NT2/D1 (cell line): ENCODE data around the gene LDB3.

Source experiments
- DNase-seq: peaks from one replicate; pipeline ENCODE4 v3.0.0-alpha.2; 2011; ENCODE audit warnings: low read depth, low spot score
- H3K27me3 ChIP-seq: 2 replicates; pipeline ENCODE4 v1.6.0; 2011; ENCODE audit warnings: mild to moderate bottlenecking; ENCODE audit not compliant: insufficient read length, insufficient read depth
- H3K36me3 ChIP-seq: 2 replicates; pipeline ENCODE4 v1.6.1; 2011; ENCODE audit warnings: mild to moderate bottlenecking, low read length, mixed read lengths; ENCODE audit not compliant: insufficient read depth, insufficient read length
- H3K4me1 ChIP-seq: 2 replicates; pipeline ENCODE4 v1.5.1; 2011; ENCODE audit not compliant: insufficient read depth, insufficient read length
- H3K4me3 ChIP-seq: 2 replicates; pipeline ENCODE4 v1.5.1; 2011; ENCODE audit warnings: low read depth; ENCODE audit not compliant: insufficient read length
- H3K9ac ChIP-seq: 2 replicates; pipeline ENCODE4 v1.6.0; 2011; ENCODE audit warnings: low read depth; ENCODE audit not compliant: insufficient read length
- H3K9me3 ChIP-seq: 2 replicates; pipeline ENCODE4 v1.5.1; 2011; ENCODE audit warnings: mild to moderate bottlenecking, low read length; ENCODE audit not compliant: insufficient read depth
- SUZ12 ChIP-seq: IDR thresholded peaks from 2 replicates; pipeline ENCODE4 v1.6.1; 2011; ENCODE audit not compliant: insufficient read length, insufficient read depth; ENCODE audit errors: extremely low read depth
- YY1 ChIP-seq: IDR thresholded peaks from 2 replicates; pipeline ENCODE4 v1.6.1; 2011; ENCODE audit not compliant: insufficient read length, insufficient read depth
- ZNF274 ChIP-seq: IDR thresholded peaks from 2 replicates; pipeline ENCODE4 v1.6.1; 2011; ENCODE audit warnings: mild to moderate bottlenecking, low read depth, low read length

Gene LDB3

DNA sequence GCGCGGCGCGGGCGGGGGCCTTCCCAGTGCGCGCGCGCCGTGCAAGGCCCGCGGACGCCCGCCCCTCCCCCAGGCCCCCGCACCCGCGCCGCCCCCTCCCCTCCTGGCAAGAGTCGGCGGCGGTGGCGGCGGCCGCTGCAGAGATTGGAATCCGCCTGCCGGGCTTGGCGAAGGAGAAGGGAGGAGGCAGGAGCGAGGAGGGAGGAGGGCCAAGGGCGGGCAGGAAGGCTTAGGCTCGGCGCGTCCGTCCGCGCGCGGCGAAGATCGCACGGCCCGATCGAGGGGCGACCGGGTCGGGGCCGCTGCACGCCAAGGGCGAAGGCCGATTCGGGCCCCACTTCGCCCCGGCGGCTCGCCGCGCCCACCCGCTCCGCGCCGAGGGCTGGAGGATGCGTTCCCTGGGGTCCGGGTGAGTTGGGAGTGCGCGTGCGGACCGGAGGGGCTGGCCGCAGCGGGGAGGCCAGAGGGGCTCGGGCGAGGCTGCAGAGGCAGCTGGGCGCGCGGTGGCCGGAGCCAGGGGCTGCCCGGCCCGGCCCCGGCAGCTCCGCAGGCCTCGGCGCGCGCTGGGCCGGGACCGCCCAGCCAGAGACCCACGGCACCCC is 88.3 kb downstream of the LDB3 start, which contains the start of gene BMPR1A:
Gene BMPR1A (plus strand): TSS at position 109 of the 602 bp plus-strand sequence. CDS start 119,400 bp downstream, outside the sequence.
- no peak for DNase-seq
- H3K9ac ChIP-seq, result peak within 1 kb of the TSS; percentile 96
- peak within 1 kb of the TSS; percentile 81 for H3K4me3 ChIP-seq
- no peaks in the 10 kb centered on the region for H3K27me3 ChIP-seq
- peaks cover 11% of the 10 kb centered on the region for H3K36me3 ChIP-seq
- TF ChIP-seq SUZ12 (no peak), YY1 (no peak), ZNF274 (no peak)
- H3K9me3 ChIP-seq, result no peaks in the 10 kb centered on the region
- H3K4me1 ChIP-seq, result peaks cover 4% of the 10 kb centered on the region

- no peaks in the 10 kb centered on the region for H3K9me3 ChIP-seq
- no peaks in the 10 kb centered on the region for H3K27me3 ChIP-seq
- DNase-seq, result no peak
- H3K4me3 ChIP-seq, result peak overlapping the region; percentile 76
- peaks cover 3% of the 10 kb centered on the region for H3K4me1 ChIP-seq
- peaks cover 11% of the 10 kb centered on the region for H3K36me3 ChIP-seq
- peak overlapping the region; percentile 94 for H3K9ac ChIP-seq
- no peak for TF ChIP-seq YY1
- TF ChIP-seq SUZ12, result no peak
- TF ChIP-seq ZNF274, result no peak
Observed at GRCh38 chr10:86757113-86757972, 89.0 kb downstream of the LDB3 start.

GRCh38 chr10:86758189-86759072 is 90.1 kb downstream of the LDB3 start:
- no peak for TF ChIP-seq YY1
- no peak for TF ChIP-seq ZNF274
- TF ChIP-seq SUZ12, result no peak
- Histone ChIP-seq H3K9me3 (no peaks in the 10 kb centered on the region), H3K9ac (peak overlapping the region; percentile 94), H3K4me1 (peaks cover 2% of the 10 kb centered on the region), H3K36me3 (peaks cover 8% of the 10 kb centered on the region), H3K4me3 (peak overlapping the region; percentile 76), H3K27me3 (no peaks in the 10 kb centered on the region)
- no peak for DNase-seq

DNA sequence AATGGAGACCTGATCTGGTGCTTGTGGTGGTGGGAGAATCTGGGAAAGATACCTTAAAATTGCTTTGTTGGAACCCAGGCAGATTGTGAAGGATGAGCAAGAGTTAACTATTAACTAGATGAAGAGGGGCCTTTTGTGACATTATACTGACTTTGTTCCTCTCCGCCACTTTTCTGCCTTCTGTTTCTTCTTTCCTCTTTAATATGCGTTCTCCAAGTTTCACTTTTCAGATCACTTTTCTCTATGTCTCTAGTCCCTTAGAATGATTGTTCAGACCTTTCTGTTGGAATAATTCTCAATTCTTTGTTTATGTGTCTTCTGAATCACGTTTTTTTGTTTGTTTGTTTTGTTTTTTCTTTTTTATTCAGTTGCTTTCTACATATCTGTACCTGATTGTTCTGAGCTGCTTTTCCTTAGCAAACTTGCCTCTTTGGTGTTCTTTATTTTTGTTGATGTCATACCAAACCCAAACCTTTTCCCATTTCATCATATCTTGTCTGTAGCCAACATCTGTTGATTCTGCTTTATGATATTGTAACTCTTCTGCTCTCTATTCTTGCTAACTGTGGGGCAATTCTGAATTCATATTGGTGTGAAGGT is 90.9 kb downstream of the LDB3 start:
- Histone ChIP-seq H3K4me3 (peak overlapping the region; percentile 76), H3K36me3 (peaks cover 8% of the 10 kb centered on the region), H3K9me3 (no peaks in the 10 kb centered on the region), H3K27me3 (no peaks in the 10 kb centered on the region), H3K4me1 (peaks cover 2% of the 10 kb centered on the region), H3K9ac (peak overlapping the region; percentile 59)
- TF ChIP-seq ZNF274, result no peak
- TF ChIP-seq YY1, result no peak
- no peak for TF ChIP-seq SUZ12
- no peak for DNase-seq

GRCh38 chr10:86763404-86763803 is 95.1 kb downstream of the LDB3 start:
- no peak for DNase-seq
- H3K9ac ChIP-seq, result no peak overlapping the region
- H3K27me3 ChIP-seq, result no peaks in the 10 kb centered on the region
- peaks cover 8% of the 10 kb centered on the region for H3K36me3 ChIP-seq
- H3K4me1 ChIP-seq, result peaks cover 2% of the 10 kb centered on the region
- H3K4me3 ChIP-seq, result no peak overlapping the region
- TF ChIP-seq SUZ12, result no peak
- no peak for TF ChIP-seq ZNF274
- TF ChIP-seq YY1, result no peak
- H3K9me3 ChIP-seq, result no peaks in the 10 kb centered on the region

GRCh38 chr10:86765548-86765947 is 97.2 kb downstream of the LDB3 start:
- TF ChIP-seq YY1, result no peak
- TF ChIP-seq ZNF274, result no peak
- no peak for TF ChIP-seq SUZ12
- H3K27me3 ChIP-seq, result no peaks in the 10 kb centered on the region
- H3K9me3 ChIP-seq, result no peaks in the 10 kb centered on the region
- peaks cover 5% of the 10 kb centered on the region for H3K36me3 ChIP-seq
- peaks cover 2% of the 10 kb centered on the region for H3K4me1 ChIP-seq
- no peak for DNase-seq
- no peak overlapping the region for H3K4me3 ChIP-seq
- H3K9ac ChIP-seq, result no peak overlapping the region
